ENCODE data around the gene ASB14.

ASB14 gene

DNA sequence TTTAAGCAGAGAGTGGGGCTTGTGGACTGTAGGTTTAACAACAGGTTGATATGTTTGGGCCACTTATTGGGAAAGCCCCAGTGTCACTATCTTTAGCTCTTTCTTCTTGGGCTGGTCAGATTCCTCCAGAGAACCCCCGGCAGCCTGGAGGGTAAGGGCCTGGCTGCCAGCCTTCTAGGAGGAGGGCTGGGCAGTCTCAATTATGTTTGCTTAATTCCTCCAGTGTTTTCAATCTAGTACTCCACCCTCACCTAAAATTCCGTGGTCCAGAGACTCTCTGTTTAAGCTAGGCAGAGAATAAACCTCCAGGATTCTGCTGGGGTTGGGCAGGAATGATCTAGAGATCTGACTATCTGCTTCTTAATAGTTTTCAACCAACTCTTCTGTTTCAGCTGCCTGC is 5.3 kb downstream of the ASB14 start:
- Histone ChIP-seq H4K20me1 (ENCODE audit: insufficient read depth, low read length) (no peaks in the 10 kb centered on the region), H3K9ac (ENCODE audit: low read length) (no peak overlapping the region), H3K4me1 (ENCODE audit: insufficient read depth, low read length, severe bottlenecking) (no peaks in the 10 kb centered on the region), H3K9me3 (ENCODE audit: low read length) (0 out of 2 replicates have a peak, but pooled peaks cover 4% of the 10 kb centered on the region), H3K27me3 (ENCODE audit: insufficient read depth, low read length) (no peaks in the 10 kb centered on the region), H3K4me2 (ENCODE audit: low read length) (no peak overlapping the region), H3K36me3 (ENCODE audit: insufficient read depth, low read length) (no peaks in the 10 kb centered on the region), H3K9me2 (ENCODE audit: low read depth, low read length) (no peaks in the 10 kb centered on the region), H2AFZ (ENCODE audit: low read length) (no peak overlapping the region), H3K4me3 (ENCODE audit: low read depth, low read length, poor library complexity, severe bottlenecking) (no peak overlapping the region), H3F3A (ENCODE audit: insufficient read depth, low read length) (no peaks in the 10 kb centered on the region), H3K27ac (ENCODE audit: low read depth, low read length, poor library complexity, severe bottlenecking) (no peak overlapping the region), H3K79me2 (ENCODE audit: insufficient read depth, low read length) (no peaks in the 10 kb centered on the region)
- no peak for TF ChIP-seq EZH2 (IDR thresholded peaks at IDR 0.05; ENCODE audit: borderline replicate concordance, low read length)
- TF ChIP-seq, protein P1, sequence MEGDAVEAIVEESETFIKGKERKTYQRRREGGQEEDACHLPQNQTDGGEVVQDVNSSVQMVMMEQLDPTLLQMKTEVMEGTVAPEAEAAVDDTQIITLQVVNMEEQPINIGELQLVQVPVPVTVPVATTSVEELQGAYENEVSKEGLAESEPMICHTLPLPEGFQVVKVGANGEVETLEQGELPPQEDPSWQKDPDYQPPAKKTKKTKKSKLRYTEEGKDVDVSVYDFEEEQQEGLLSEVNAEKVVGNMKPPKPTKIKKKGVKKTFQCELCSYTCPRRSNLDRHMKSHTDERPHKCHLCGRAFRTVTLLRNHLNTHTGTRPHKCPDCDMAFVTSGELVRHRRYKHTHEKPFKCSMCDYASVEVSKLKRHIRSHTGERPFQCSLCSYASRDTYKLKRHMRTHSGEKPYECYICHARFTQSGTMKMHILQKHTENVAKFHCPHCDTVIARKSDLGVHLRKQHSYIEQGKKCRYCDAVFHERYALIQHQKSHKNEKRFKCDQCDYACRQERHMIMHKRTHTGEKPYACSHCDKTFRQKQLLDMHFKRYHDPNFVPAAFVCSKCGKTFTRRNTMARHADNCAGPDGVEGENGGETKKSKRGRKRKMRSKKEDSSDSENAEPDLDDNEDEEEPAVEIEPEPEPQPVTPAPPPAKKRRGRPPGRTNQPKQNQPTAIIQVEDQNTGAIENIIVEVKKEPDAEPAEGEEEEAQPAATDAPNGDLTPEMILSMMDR (IDR thresholded peaks at IDR 0.05; ENCODE audit: low read length) = no peak

DNA sequence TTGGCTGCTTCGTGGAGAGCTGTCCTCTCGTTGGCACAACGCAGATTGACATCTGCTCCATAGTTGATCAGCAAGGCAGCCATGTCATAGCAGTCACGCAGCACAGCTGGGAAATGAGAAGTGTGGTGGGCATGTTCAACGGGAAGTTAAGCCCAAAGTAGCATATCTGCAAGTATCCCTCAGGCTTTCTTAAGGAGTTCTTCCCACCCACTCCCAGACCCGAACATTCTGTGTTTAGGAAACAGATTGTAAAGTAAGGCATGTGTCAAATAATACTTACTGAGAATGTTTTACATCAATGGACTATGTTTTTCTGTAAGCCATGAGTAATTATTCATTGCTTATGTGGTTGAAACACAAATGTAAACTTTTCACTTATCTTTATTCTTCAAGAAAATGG is 9.2 kb downstream of the ASB14 start:
- Histone ChIP-seq H3K9me3 (ENCODE audit: low read length) (0 out of 2 replicates have a peak, but pooled peaks cover 4% of the 10 kb centered on the region), H3K4me2 (ENCODE audit: low read length) (no peak overlapping the region), H3K36me3 (ENCODE audit: insufficient read depth, low read length) (no peaks in the 10 kb centered on the region; the same call in 1 of the 2 replicates), H3F3A (ENCODE audit: insufficient read depth, low read length) (no peaks in the 10 kb centered on the region), H3K27ac (ENCODE audit: low read depth, low read length, poor library complexity, severe bottlenecking) (no peak overlapping the region), H3K4me3 (ENCODE audit: low read depth, low read length, poor library complexity, severe bottlenecking) (no peak overlapping the region), H2AFZ (ENCODE audit: low read length) (no peak overlapping the region), H4K20me1 (ENCODE audit: insufficient read depth, low read length) (no peaks in the 10 kb centered on the region), H3K79me2 (ENCODE audit: insufficient read depth, low read length) (no peaks in the 10 kb centered on the region), H3K9ac (ENCODE audit: low read length) (no peak overlapping the region), H3K9me2 (ENCODE audit: low read depth, low read length) (no peaks in the 10 kb centered on the region), H3K27me3 (ENCODE audit: insufficient read depth, low read length) (no peaks in the 10 kb centered on the region), H3K4me1 (ENCODE audit: insufficient read depth, low read length, severe bottlenecking) (no peaks in the 10 kb centered on the region)
- TF ChIP-seq, protein P1 (IDR thresholded peaks at IDR 0.05; ENCODE audit: low read length) = no peak
- no peak for TF ChIP-seq EZH2 (IDR thresholded peaks at IDR 0.05; ENCODE audit: borderline replicate concordance, low read length)

DNA sequence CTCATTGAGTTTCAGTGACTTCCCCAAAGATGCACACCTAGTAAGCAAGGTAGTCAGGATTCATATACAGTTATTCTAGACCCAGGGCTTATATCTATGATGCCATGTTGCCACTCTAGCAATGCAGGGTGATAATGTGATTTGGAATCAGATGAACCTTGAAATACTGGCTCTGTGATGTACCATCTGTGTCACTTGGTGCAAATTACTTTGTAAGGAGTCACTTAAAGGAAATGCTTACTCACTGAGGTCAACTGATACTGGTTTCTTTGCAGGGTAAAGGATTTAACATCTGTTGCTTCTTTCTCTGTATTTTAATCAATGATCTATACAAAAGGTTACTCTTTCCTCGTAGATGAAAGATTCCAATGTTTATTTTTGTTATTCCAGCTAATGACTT is 10.8 kb downstream of the ASB14 start:
- Histone ChIP-seq H3K4me2 (ENCODE audit: low read length) (no peak overlapping the region), H3K9ac (ENCODE audit: low read length) (no peak overlapping the region), H3K9me2 (ENCODE audit: low read depth, low read length) (no peaks in the 10 kb centered on the region), H4K20me1 (ENCODE audit: insufficient read depth, low read length) (no peaks in the 10 kb centered on the region), H3K4me3 (ENCODE audit: low read depth, low read length, poor library complexity, severe bottlenecking) (no peak overlapping the region), H3K79me2 (ENCODE audit: insufficient read depth, low read length) (no peaks in the 10 kb centered on the region), H3K27me3 (ENCODE audit: insufficient read depth, low read length) (no peaks in the 10 kb centered on the region), H3K27ac (ENCODE audit: low read depth, low read length, poor library complexity, severe bottlenecking) (no peak overlapping the region), H3K36me3 (ENCODE audit: insufficient read depth, low read length) (no peaks in the 10 kb centered on the region; the same call in 1 of the 2 replicates), H3K4me1 (ENCODE audit: insufficient read depth, low read length, severe bottlenecking) (no peaks in the 10 kb centered on the region), H2AFZ (ENCODE audit: low read length) (no peak overlapping the region), H3K9me3 (ENCODE audit: low read length) (0 out of 2 replicates have a peak, but pooled peaks cover 4% of the 10 kb centered on the region), H3F3A (ENCODE audit: insufficient read depth, low read length) (no peaks in the 10 kb centered on the region)
- TF ChIP-seq EZH2 (IDR thresholded peaks at IDR 0.05; ENCODE audit: borderline replicate concordance, low read length) = no peak
- TF ChIP-seq, protein P1 (IDR thresholded peaks at IDR 0.05; ENCODE audit: low read length) = no peak
